CD4-positive, alpha-beta T cell treated with Interleukin-12 subunit alpha and Interleukin-12 subunit beta, for 1 hour (primary cell): ENCODE measurements around the gene RFNG.

Experiments
- DNase-seq: peaks from one replicate; pipeline ENCODE4 v3.0.0-alpha.2; 2020

Gene RFNG

DNA sequence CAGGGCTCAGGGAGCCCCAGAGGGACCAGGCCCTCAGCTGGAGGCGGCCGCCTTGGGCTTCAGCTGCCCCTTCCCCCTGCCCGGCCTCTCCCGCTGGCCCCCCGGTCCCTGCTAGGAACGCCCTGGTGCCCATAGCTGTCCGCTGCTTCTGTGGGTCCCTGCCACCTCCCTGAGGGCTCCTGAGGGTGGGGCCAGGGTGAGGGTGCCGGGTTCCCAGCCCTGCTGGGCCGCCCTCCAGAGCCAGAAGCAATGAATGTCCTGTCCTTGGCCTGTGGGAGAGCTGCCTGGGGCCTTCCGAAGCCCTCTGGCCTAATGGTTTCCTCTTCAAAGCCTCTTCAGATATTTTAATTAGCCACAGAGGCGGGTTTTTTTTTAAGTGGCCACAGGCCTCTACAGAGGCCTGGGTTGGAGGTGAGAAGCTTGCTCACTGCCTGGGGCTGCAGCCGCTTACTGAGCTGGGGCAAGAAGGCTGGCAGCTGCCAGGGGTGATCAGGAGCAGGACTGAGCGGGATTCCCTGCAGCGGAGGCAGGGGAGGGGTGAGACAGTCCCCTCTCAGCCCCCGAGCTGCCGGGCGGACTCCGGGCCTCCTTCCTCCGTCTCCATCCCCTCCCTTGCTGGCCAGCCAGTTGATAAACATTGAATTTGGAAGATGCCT, 38.8 kb downstream of the RFNG start:
- DNase-seq, result no peak

DNA sequence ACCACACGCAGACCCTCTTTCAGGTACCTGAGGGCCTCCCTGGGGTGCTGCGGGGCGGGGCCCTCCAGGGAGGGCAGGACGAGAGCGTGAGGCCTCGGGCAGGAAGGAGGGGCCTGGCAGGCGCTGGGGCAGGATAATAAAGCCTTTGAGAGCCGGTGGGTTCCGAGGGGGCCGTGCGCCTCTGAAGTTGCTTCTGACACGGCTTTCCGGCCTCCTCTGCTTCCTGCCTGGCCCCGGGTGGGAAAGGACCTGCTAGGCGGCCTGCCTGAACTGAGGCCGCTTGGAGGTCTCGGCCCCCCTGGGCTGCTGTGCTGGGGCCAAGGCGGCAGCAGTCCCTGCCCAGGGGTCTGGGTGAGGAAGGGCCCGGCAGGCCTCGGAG, 39.4 kb downstream of the RFNG start:
- DNase-seq, result no peak

DNA sequence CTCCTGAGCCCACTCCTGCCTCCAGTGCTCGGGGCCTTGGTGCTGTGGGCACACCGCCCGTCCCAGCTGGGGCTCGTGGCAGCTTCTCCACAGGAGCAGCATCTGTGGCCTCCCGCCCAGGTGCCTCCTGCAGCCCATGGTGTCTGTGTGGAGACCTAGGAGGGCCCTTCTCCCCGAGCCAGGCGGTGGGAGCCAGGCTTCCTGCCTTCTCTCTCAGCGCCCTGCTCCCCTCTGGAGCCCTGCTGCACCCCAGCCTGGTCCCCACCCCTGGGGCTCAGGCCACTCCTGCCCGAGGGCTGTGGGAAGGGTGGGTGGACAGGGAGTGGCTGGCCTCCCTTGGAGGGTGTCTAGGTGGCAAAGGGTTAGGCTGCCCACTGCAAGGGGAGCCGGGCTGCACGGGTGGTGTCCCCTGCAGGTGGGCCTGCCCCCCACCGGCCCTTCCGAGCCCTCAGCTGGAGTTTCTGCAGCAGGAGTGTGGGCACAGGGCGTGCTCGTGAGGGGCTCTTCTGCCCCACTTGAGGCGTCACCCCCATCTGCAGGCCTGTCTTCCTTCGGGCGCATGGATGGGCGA, 39.9 kb downstream of the RFNG start:
- no peak for DNase-seq

DNA sequence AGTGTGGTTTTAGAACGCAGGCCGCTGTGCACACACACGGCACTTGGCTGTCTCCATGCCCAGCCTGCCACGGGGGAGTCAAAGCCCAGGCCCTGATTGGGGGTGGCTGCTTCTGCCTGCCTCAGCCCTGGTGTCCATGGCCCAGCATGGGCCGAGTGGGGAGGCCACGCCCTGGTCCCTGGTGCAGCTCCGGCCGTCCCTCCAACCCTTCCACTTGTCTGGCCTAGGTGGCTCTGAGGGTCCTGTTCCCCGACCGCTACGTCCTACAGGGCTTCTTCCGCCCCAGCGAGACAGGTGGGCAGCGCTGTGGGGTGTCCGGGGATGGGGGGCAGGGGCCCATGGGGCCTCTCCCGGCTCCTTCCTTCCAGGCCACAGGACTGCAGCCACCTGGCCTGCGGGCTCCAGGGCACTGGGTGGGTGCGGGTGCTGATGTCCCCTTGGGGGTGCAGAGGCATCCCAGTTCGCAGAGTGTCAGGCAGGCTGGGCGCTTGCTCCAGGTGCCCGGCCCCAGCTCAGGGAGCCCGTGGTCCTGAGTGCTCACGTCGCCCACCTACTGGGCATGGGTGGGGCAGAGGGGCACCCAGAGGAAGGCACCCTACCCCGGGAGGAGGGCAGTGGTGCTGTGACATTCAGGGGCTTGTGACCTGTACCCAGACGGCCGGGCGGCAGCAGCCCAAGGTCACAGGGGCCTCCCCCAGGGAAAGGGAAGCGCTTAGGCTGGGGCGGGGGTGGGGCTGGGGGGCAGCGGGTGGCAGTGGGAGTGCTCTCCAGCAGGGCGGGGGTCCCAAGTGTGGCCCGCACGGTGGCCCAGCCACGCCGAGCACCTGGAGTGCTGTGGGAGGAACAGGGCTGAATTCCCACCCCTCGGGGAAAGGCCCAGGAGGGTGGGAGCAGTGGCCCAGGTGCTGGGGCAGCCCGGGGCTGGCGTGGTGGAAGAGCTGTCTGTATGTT, 40.8 kb downstream of the RFNG start:
- no peak for DNase-seq

DNA sequence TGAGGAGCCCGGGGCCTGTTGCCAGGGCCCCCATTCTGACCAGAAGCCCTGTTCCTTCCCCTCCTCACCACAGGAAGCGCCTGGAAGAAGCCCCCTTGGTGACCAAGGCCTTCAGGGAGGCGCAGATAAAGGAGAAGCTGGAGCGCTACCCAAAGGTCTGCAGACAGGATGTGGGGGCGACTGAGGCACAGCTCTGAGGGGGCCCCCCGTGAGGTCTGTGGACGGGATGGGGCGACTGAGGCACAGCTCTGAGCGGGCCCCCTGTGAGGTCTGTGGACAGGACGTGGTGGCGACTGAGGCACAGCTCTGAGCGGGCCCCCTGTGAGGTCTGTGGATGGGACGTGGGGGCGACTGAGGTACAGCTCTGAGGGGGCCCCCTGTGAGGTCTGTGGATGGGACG, 42.2 kb downstream of the RFNG start:
- DNase-seq, result no peak

DNA sequence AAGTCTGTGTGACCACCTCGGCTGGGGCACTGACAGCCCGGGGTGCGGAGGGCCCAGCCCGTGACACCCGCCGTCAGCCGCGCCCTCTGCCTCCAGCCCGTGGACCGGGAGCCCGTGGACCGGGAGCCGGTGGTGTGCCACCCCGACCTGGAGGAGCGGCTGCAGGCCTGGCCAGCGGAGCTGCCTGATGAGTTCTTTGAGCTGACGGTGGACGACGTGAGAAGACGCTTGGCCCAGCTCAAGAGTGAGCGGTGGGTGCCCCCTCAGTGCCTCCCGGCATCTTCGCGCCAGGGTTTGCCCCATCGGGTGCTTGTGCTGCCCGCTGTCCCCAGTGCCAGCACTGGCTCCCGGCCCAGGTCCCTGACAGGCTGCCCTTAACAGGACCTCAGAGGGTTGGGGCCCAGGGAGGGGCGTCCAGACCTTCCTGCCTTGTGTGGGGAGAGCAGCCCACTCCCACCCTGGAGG, 42.6 kb downstream of the RFNG start:
- DNase-seq, result no peak

DNA sequence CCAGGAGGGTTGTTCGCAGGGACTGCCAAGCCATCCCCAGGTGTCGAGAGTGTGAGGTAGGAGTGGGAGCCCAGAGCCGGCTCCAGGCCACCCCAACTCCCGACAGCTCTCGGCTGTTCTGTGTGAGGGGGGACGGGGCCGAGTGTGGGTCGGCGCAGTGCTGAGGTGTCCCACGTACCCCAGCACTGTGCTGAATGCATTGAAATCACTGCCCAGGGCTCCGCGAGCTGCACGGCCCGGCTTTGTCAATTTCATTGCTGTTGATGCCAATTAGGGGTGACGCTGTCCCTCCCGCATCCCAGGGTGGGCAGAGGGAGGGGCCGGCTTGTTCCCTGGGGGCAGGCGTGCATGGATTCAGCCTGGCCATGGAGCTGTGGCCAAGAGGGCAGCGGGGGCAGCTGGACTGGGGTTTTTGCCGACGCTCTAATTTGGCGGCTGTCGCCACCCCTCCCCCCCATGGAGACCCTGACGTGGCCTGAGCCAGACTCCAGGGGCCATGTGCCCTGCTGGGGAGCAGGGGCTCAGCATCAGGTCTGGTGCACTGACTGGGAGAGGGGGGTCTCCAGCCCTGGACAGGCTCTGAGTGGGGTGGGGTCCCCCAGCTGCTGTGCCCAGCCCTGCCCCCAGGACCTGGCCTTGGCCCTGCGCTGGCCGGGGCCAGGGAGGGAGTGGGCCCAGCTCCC, 43.2 kb downstream of the RFNG start:
- no peak for DNase-seq

DNA sequence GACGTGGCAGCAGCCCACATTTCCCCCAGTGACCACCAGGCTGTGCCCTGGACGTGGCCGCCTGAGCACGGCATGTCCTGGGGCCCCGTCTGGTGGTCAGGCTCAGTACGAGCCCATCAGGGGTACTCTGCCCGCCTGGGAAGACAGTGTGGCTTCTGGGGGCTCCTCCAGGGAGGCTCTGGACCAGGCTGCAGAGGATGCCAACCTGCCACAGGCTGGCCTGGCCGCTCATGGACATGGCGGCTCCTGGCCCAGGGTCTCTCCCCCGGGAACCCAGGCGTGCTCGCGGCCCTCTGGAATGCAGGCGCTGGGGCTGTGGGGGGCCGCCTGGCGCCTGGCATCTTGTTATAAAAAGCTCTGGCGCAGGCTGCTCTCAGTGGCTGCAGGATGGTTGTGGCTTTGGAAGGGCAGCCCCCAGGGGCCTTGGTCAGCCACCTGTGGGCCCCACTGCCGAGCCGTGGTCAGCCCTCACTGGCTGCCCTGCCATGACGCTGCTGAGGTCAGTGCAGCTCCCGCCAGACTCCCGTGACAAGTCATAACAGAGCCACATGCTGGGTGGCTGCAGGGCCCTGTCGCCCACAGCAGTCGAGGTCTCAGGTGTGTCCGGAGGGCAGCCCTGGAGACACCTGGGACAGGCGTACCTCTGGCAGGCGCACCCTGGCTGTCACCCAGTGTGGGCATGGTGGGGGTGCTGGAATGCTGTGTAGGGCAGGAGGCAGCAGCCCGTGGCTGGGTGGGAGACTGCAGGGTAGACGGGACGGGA, 43.9 kb downstream of the RFNG start:
- DNase-seq, result no peak

DNA sequence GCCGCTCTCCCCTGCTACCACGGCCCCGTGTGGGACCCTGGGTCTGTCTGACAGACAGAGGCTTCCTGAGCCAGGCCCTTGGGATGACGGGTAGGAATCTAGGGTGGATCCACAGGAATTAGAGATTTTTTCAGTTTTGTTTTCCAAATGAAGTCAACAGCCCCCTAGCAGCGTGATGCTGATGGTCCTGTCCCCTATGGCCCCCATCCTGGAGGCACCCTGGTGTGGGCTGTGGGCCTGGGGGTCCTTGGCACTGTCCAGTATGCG, 44.5 kb downstream of the RFNG start:
- DNase-seq, result no peak

DNA sequence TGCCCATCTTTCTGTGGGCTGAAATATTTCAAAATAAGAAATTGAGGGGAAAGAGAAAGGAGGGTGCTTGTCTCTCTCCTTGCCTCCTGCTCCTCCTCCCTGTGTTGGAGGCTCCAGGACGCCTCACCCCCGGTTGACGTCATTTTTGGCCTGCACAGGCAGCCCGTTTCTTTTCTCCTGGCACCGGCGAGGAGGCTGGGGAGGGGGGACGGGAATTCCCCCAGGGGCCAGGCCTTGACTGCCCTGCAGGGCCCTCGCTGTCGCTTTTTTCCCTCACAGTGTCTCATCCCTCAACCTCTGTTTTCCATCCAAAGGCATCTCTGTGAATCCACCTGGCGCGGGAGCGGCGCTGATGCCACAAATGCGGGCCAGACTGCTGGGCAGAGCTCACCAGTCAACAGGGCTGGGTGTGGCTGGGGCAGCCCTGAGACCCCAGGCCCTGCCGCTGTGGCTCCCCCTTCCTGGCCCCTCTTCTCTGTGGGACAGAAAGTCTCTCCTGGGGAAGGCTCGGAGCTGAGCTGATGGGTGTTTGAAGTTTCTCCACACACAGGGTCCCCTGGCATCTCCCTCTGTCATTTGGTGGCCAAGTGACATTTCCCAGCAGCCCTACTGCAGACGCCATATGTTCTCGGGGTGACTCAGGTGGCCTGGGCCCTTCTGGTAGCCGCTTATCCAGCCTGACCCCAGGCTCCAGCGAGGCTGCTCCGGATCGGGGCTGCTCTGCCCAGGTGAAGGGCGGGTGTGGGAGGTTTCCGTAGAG, 45.0 kb downstream of the RFNG start:
- no peak for DNase-seq

DNA sequence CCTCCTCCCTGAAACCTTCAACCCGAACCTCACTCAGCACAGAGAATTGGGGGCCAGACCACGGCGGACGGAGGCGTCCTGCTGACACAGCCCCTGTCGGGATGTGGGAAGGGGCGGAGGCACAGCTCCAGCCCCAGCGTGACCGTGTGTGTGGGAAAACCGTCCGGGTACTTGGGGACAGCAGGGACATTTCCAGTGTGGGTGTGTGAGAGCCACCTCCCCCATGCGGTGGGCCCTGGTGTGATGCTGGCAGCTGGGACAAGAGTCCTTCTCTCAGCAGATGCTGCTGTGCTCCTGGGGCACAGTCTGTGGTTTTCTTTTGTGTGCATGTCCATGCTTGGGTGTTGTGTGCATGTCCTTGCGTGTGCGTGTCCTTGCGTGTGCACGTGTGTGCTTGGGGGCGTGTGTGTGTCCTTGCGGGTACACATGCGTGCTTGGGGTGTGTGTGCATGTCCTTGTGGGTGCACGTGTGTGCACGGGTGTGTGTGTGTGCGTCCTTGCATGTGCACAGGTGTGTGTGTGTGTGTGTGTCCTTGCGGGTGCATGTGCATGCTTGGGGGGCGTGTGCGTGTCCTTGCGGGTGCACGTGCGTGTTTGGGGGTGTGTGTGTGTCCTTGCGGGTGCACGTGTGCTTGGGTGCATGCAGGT, 45.8 kb downstream of the RFNG start:
- no peak for DNase-seq

DNA sequence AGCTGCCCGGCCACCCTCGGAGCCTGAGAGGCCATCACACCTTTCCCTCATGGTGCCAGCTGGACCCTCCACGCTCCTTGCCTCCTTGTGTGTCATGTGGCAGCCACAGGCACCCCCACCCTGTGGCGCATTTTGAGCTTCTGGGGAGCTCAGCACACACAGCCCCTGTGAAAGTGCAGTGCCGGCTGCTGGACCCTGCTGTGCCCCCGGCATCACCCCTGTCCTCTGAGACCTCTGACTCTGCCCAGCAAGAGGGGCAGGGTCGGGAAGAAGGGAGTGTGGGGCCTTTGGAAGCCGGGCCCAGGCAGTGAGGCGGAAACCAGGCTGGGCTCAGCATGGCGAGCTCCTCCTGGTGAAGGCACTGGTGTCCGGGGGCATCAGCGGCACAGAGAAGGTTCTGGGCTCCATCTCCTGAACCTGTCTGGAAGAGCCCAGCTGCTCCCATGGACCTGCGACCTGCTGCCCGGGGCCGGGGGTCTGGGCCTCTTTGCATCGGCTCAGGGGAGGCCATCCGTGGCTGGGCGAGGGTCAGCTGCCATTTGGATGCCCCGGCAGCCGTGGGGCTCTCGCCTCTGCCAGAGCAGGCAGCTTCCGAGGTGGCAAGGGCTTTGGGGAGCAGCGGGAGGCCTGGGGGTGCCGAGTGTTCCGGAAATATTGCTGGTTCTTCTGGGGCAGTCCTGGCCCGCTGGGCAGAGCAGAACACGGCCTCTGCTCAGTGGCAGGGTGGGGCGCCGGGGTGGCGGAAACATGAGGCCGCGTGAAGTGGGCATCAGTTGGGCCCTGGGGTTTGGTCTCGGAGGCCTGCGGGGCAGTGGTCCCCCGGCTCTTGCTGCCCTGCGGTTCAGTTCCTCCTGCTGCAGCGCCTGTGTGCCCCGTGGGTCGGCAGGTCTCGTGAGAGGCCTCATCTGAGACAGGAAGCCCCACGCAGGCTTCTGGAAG, 46.8 kb downstream of the RFNG start:
- DNase-seq, result no peak

DNA sequence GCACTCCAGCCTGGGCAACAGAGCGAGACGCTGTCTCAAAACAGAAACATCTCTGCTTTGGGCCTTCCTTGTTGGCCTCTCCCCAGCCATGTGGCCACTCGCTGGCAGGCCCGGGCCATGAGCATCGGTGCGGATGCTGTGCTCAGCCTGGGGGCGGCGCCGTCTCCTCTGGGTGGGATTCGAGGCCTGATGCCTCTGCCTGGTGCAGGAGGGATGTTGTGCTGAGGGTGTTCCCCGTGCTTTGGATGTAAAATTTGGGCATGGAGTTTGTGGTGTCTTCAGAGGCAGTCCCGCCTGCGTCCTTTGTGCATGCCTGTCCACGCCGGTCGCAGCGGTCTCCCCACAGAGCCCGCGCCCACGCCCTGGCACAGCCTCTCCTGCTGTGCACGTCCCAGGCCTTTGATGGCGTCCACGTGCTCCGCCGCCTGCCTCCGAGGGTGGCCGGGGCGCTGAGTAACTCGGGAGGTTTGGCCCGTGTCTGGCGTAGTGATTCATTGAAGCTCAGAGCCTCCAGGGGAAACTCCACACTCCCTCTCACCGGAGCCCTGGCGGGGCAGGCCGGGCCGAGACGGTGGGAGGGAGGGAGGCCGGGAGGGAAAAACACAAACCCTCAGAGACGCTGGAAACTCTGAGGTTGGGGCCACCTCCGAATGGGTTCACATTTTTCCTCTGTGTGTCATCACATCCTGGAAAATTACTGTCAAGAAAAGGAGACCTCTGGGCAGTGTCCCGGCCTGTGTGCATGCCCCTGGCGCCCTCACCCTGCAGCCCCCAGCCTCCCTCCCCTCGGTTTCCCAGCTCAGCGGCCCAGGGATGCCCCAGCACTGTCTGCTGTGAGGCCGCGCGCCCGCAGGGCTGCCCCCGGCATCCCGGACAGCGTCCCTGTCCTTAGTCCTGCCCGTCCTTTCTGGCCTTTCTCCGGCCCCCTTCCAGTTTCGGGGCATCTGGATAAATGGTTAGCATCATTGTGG, 47.9 kb downstream of the RFNG start:
- no peak for DNase-seq

DNA sequence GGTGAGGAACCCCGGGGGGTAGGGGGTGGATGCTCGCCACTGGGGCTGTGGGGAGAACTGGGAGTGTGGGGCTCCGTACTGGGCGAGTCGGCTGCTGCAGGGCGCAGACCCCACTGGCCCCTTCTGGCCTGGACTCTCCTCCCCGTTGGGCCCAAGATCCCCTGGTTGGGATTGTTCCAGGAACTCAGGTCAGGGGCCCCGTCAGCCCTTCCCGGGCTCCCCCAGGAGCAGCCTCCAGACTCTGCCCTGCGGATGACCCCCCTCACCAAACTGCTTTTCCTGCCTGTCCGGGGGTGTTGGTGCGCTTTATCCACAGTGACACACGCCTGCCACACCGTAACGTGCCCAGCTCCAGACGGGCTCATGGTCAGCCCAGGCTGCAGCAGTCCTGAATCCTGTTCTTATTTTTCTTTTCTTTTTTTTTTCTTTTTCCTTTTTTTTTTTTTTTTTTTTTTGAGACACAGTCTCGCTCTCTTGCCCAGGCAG, 50.0 kb downstream of the RFNG start:
- DNase-seq, result no peak

DNA sequence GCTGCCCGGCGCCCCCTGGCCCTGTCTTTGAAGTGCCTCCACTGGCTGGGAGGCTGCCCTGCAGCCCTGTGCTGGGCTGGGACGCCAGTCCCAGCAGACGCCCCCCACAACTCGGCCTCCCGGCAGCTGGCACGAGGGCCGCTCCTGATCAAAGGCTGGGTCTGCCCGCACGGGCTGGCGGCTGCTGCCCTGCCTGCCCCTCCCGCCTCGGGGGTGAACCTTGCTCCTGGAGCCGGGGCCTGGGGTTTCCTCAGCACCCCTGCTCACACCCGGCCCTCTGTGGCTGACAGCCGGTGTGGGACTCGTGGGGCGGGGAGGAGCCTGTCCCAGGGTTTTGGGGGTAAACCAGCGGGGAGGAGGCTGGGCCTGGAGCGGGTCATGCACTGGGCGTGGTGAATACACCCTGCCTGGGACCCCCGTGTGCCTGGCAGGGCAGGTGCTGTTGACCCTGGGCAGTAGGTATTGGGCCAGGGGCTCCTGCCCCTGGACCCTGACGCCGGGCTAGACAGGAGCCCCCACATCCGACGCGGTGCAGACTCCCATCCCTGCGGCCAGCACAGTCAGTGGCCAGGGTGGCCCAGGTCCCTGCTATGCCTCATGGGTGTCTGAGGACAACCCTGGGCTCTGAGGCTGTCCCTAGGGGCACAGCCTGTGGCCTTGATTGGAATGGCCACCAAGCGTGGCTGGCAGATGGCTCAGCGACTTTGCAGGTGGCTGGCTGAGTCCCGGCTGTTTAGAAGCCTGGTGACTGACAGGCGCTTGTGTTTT, 50.6 kb downstream of the RFNG start:
- DNase-seq, result no peak

DNA sequence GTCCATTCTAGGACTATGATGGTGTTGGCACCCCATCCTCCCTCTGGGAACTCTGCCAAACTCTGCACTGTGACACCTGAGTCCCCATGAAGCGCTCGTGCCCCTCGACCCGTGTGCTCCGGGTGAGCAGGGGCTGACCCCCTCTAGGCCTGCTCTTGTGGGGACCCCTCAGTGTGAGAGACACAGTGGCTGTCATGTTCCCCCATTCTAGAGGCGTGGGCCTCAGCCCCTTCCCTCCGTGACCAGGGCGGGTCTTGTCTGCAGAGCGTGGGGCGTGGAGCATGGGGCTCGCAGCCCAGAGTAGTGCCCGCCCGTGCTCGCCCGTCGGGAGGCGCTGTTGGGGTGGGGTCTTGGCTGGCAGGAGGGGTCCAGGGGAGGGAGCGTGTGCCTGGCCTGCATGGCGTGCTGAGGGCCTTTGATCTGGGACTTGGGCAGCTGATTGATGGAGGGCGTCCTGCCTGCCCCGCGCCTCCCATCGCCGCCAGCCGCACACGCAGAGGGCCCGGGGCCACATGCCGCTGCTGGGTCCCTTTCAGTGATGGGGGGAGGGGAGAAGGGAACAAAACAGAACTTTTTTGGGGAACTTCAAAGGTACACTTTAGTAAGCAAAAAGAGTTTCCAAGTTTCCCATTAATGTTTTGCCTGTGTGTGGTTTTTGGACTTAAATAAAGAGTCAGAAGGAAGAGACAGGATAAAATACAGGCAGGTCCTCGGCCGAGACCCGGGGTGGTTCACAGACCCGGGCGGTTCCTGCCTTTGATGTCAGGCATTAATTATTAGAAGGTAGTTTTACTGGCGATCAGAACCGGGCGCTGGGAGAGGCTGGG, 51.4 kb downstream of the RFNG start:
- DNase-seq, result no peak

DNA sequence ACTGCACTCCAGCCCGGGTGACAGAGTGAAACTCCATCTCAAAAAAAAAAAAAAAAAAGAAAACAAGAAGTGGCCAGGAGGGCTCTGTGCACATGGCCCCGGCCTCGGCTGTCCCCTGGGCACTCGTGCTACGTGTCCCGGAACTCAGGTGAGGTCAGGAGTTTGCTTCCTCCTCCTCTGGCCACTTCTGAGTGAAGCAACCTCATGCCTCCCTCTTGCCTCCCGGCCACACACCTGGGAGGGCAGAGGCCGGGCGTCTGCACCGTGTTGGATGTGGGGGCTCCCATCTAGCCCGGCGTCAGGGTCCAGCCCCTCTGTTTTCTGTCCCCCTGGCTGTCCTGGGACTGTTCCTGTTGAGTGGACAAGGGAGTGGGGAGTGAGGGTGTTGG, 52.0 kb downstream of the RFNG start:
- no peak for DNase-seq
